Measurements from ENCODE around the gene AXIN1.
"Not testable (repeated sequence)": the region's sequence is repeated elsewhere in the genome, so short reads cannot be mapped to it uniquely, and the experiment has no call there.

AXIN1 gene

GRCh38 chr16:331181-331814, 21.2 kb downstream of the AXIN1 start:
- DNase-seq = not testable (repeated sequence)

GRCh38 chr16:330741-331140, 21.8 kb downstream of the AXIN1 start:
- DNase-seq = no peak

- DNase-seq = no peak
Measured at GRCh38 chr16:325375-326145, 27.0 kb downstream of the AXIN1 start.

GRCh38 chr16:324451-325334, 27.8 kb downstream of the AXIN1 start:
- peak; percentile 37 to 95 (median 72) for DNase-seq

GRCh38 chr16:324201-324450, 28.4 kb downstream of the AXIN1 start:
- no peak for DNase-seq

GRCh38 chr16:322476-323143, 29.9 kb downstream of the AXIN1 start:
- DNase-seq = no peak

- DNase-seq = no peak
Measured at GRCh38 chr16:321532-321931, 31.0 kb downstream of the AXIN1 start.

GRCh38 chr16:320206-320605, 32.3 kb downstream of the AXIN1 start:
- no peak for DNase-seq

- DNase-seq = no peak
Measured at GRCh38 chr16:318628-319027, 33.9 kb downstream of the AXIN1 start.

- peak in 1 of 5 experiments; percentile 81 for DNase-seq
Measured at GRCh38 chr16:317583-317982, 34.9 kb downstream of the AXIN1 start.

GRCh38 chr16:316741-317464, 35.6 kb downstream of the AXIN1 start:
- DNase-seq = no peak

GRCh38 chr16:314795-315299, 37.7 kb downstream of the AXIN1 start:
- DNase-seq = no peak

GRCh38 chr16:314351-314750, 38.2 kb downstream of the AXIN1 start:
- no peak for DNase-seq

GRCh38 chr16:311725-312124, 40.8 kb downstream of the AXIN1 start:
- no peak for DNase-seq

- DNase-seq = no peak
Measured at GRCh38 chr16:309476-309875, 43.0 kb downstream of the AXIN1 start.

- DNase-seq = no peak
Measured at GRCh38 chr16:307691-308312, 44.7 kb downstream of the AXIN1 start.

- DNase-seq = no peak
Measured at GRCh38 chr16:306911-307370, 45.6 kb downstream of the AXIN1 start.

GRCh38 chr16:305916-306626, 46.5 kb downstream of the AXIN1 start:
- no peak for DNase-seq

GRCh38 chr16:303760-304505, 48.6 kb downstream of the AXIN1 start:
- peak in 1 of 5 experiments; percentile 16 for DNase-seq

- DNase-seq = no peak
Measured at GRCh38 chr16:301950-302349, 50.6 kb downstream of the AXIN1 start.
